ENCODE results near the gene CDX2.

CDX2 gene

GRCh38 chr13:27982361-27982760 lies 13.2 kb upstream of the CDX2 start:
- H2AFZ ChIP-seq (ENCODE audit: low read depth, low read length) = no peak overlapping the region
- H3K4me2 ChIP-seq (ENCODE audit: low read length) = no peak overlapping the region
- no peak overlapping the region for H3K9ac ChIP-seq (ENCODE audit: low read length)
- 0 out of 2 replicates have a peak, but pooled peaks cover 5% of the 10 kb centered on the region for H3K4me1 ChIP-seq (ENCODE audit: low read length)
- no peaks in the 10 kb centered on the region for H3K79me2 ChIP-seq (ENCODE audit: low read length)
- TF ChIP-seq CTCF (IDR thresholded peaks at IDR 0.05; ENCODE audit: low read depth, low read length) (no peak), EZH2phosphoT487 (IDR thresholded peaks at IDR 0.05; ENCODE audit: low read depth) (no peak)
- H3K27me3 ChIP-seq (ENCODE audit: low read depth, low read length) = peaks cover 11% of the 10 kb centered on the region
- no peak overlapping the region for H3K27ac ChIP-seq (ENCODE audit: low read length)
- H3K36me3 ChIP-seq (replicated peaks; ENCODE audit: low read depth, low read length) = no peaks in the 10 kb centered on the region
- H3K9me3 ChIP-seq (ENCODE audit: insufficient read depth, low read length) = no peaks in the 10 kb centered on the region
- no peak overlapping the region for H3K4me3 ChIP-seq (ENCODE audit: low read length)
- H4K20me1 ChIP-seq (ENCODE audit: insufficient read depth, low read length) = no peaks in the 10 kb centered on the region

DNA sequence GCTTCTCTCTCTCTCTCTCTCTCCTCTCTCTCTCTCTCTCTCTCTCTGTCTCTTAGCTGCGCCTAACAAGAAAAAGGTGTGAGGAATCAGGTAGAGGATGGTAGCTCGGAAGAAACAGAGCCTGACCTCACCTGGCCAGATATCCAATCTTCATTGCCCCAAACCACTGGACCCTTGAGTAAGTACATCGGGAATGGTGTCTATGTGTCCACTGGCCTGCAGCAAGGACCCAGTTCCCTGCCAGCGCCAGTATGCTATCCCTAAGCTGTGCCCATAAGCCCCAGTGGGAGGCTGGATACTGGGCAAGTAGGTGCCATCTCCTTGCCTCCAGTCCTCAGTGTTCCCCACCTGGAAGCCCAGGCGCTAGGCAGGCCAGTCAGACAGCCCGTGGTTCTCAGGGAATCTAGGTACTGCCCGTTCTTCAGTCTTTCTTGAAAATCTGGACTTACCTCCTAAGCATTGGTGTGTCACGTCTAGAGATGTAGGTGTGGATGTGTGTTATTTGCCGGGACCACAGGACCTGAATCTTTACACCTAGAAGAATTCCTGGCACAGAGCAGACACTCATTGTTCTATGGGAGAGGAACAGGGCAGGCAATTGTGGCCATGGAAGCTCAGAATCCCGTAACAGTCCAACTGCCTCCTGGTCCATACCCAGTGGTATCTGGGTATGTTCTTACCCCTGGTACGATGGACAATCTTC lies 12.0 kb upstream of the CDX2 start:
- Histone ChIP-seq H3K4me2 (ENCODE audit: low read length) (no peak overlapping the region), H3K9ac (ENCODE audit: low read length) (no peak overlapping the region)

GRCh38 chr13:27980280-27980998 lies 11.3 kb upstream of the CDX2 start:
- Histone ChIP-seq H3K9me3 (ENCODE audit: insufficient read depth, low read length) (no peaks in the 10 kb centered on the region), H3K4me3 (ENCODE audit: low read length) (no peak overlapping the region), H2AFZ (ENCODE audit: low read depth, low read length) (no peak overlapping the region), H3K4me2 (ENCODE audit: low read length) (no peak overlapping the region), H4K20me1 (ENCODE audit: insufficient read depth, low read length) (no peaks in the 10 kb centered on the region), H3K27ac (ENCODE audit: low read length) (no peak overlapping the region), H3K9ac (ENCODE audit: low read length) (no peak overlapping the region), H3K27me3 (ENCODE audit: low read depth, low read length) (peaks cover 11% of the 10 kb centered on the region), H3K36me3 (replicated peaks; ENCODE audit: low read depth, low read length) (no peaks in the 10 kb centered on the region), H3K4me1 (ENCODE audit: low read length) (0 out of 2 replicates have a peak, but pooled peaks cover 5% of the 10 kb centered on the region), H3K79me2 (ENCODE audit: low read length) (no peaks in the 10 kb centered on the region)
- no peak for TF ChIP-seq CTCF (IDR thresholded peaks at IDR 0.05; ENCODE audit: low read depth, low read length)
- no peak for TF ChIP-seq EZH2phosphoT487 (IDR thresholded peaks at IDR 0.05; ENCODE audit: low read depth)

More for the DNA sequence above, 12.0 kb upstream of the CDX2 start:
- H3K27ac ChIP-seq (ENCODE audit: low read length) = no peak overlapping the region
- H4K20me1 ChIP-seq (ENCODE audit: insufficient read depth, low read length) = no peaks in the 10 kb centered on the region
- H3K79me2 ChIP-seq (ENCODE audit: low read length) = no peaks in the 10 kb centered on the region
- no peaks in the 10 kb centered on the region for H3K9me3 ChIP-seq (ENCODE audit: insufficient read depth, low read length)
- peaks cover 11% of the 10 kb centered on the region for H3K27me3 ChIP-seq (ENCODE audit: low read depth, low read length)
- no peak overlapping the region for H2AFZ ChIP-seq (ENCODE audit: low read depth, low read length)
- TF ChIP-seq CTCF (IDR thresholded peaks at IDR 0.05; ENCODE audit: low read depth, low read length) (no peak), EZH2phosphoT487 (IDR thresholded peaks at IDR 0.05; ENCODE audit: low read depth) (no peak)
- H3K4me3 ChIP-seq (ENCODE audit: low read length) = no peak overlapping the region
- H3K36me3 ChIP-seq (replicated peaks; ENCODE audit: low read depth, low read length) = no peaks in the 10 kb centered on the region
- H3K4me1 ChIP-seq (ENCODE audit: low read length) = 0 out of 2 replicates have a peak, but pooled peaks cover 5% of the 10 kb centered on the region

GRCh38 chr13:27979765-27980279 lies 10.7 kb upstream of the CDX2 start:
- Histone ChIP-seq H3K9ac (ENCODE audit: low read length) (no peak overlapping the region), H3K36me3 (replicated peaks; ENCODE audit: low read depth, low read length) (no peaks in the 10 kb centered on the region), H3K9me3 (ENCODE audit: insufficient read depth, low read length) (no peaks in the 10 kb centered on the region), H3K27me3 (ENCODE audit: low read depth, low read length) (peaks cover 11% of the 10 kb centered on the region), H2AFZ (ENCODE audit: low read depth, low read length) (no peak overlapping the region), H3K4me1 (ENCODE audit: low read length) (0 out of 2 replicates have a peak, but pooled peaks cover 5% of the 10 kb centered on the region), H3K4me3 (ENCODE audit: low read length) (no peak overlapping the region), H3K79me2 (ENCODE audit: low read length) (no peaks in the 10 kb centered on the region), H3K4me2 (ENCODE audit: low read length) (no peak overlapping the region), H4K20me1 (ENCODE audit: insufficient read depth, low read length) (no peaks in the 10 kb centered on the region), H3K27ac (ENCODE audit: low read length) (no peak overlapping the region)
- TF ChIP-seq CTCF (IDR thresholded peaks at IDR 0.05; ENCODE audit: low read depth, low read length) (no peak), EZH2phosphoT487 (IDR thresholded peaks at IDR 0.05; ENCODE audit: low read depth) (no peak)

Data from OCI-LY3 (cell line).